ENCODE data around the gene MILR1.
A peak's percentile ranks its signal among the peaks of the same experiment; 100 is the strongest.

The MILR1 gene

GRCh38 chr17:64506201-64506575 is 57.3 kb downstream of the MILR1 start, which contains the start of gene DDX5 (continued):
- TF ChIP-seq ZBTB44 (tag by site-specific recombination; IDR thresholded peaks at IDR 0.05) = no peak
- no peak for TF ChIP-seq ZSCAN23 (tag by site-specific recombination; IDR thresholded peaks at IDR 0.05)
- no peak for TF ChIP-seq ZNF501 (tag by site-specific recombination; IDR thresholded peaks at IDR 0.05)
- peak; percentile 33; the same call in 1 of the 2 replicates for TF ChIP-seq KLF16 (tag by site-specific recombination; IDR thresholded peaks at IDR 0.05)
- peak; percentile 53; the same call in 1 of the 2 replicates for TF ChIP-seq EGR2 (tag by site-specific recombination; IDR thresholded peaks at IDR 0.05; ENCODE audit: low read depth)
- no peak; the same call in 1 of the 2 replicates for TF ChIP-seq KLF7 (tag by site-specific recombination; IDR thresholded peaks at IDR 0.05; ENCODE audit: borderline replicate concordance)
- TF ChIP-seq OVOL3 (tag by site-specific recombination; IDR thresholded peaks at IDR 0.05) = no peak

- ChIA-PET CTCF (interaction anchor here (0.6 to 1.9 kb wide), 4 partner anchors 86 to 928 kb away, joined by 3 to 10 read pairs (median 4); no protein-coding TSS in a partner anchor), POLR2A (interaction anchor here (0.6 to 4.2 kb wide), 26 partner anchors 9 to 668 kb away, joined by 3 to 146 read pairs (median 5); partner anchors contain the start of genes POLG2 and SMURF2)
- Histone ChIP-seq H3K4me3 (ENCODE audit: low read depth, low read length) (peak within 1 kb of the TSS; percentile 100), H3K9me3 (ENCODE audit: control insufficient read depth, insufficient read depth, low read depth, low read length) (no peaks in the 10 kb centered on the region), H3K36me3 (ENCODE audit: control insufficient read depth in 2 of 2, insufficient read depth in 1 of 2, low read length in 2 of 2) (peaks cover 39 to 66% of the 10 kb centered on the region in 2 experiments), H3K4me1 (ENCODE audit: control insufficient read depth, insufficient read depth, low read length) (0 out of 2 replicates have a peak, but pooled peaks cover 4% of the 10 kb centered on the region), H3K27ac (ENCODE audit: extremely low read depth, low read depth, low read length) (peak within 1 kb of the TSS; percentile 97)
- TF ChIP-seq ZBTB26 (tag by site-specific recombination; optimal IDR thresholded peaks at IDR 0.05) = peak; percentile 82
- no peak for TF ChIP-seq ZNF76 (tag by site-specific recombination; IDR thresholded peaks at IDR 0.05; ENCODE audit: borderline replicate concordance, low read depth)
- TF ChIP-seq ZEB2 (tag by site-specific recombination; IDR thresholded peaks at IDR 0.05) = peak; percentile 99
- no peak for TF ChIP-seq ZNF560 (tag by site-specific recombination; IDR thresholded peaks at IDR 0.05; ENCODE audit: borderline replicate concordance)
- no peak; the same call in 1 of the 2 replicates for TF ChIP-seq ELK4 (IDR thresholded peaks at IDR 0.05; ENCODE audit: borderline replicate concordance, low read depth, low read length)
- no peak for TF ChIP-seq AEBP2 (tag by site-specific recombination; IDR thresholded peaks at IDR 0.05; ENCODE audit: borderline replicate concordance)
- no peak for TF ChIP-seq MZF1 (tag by site-specific recombination; IDR thresholded peaks at IDR 0.05; ENCODE audit: borderline replicate concordance)
- peak; percentile 84 for TF ChIP-seq GLIS2 (tag by site-specific recombination; IDR thresholded peaks at IDR 0.05)
- TF ChIP-seq ZNF777 (tag by site-specific recombination; IDR thresholded peaks at IDR 0.05; ENCODE audit: borderline replicate concordance) = peak; percentile 27; the same call in 1 of the 2 replicates
- no peak for TF ChIP-seq ZNF354C (tag by site-specific recombination; IDR thresholded peaks at IDR 0.05; ENCODE audit: borderline replicate concordance, low read depth)
- TF ChIP-seq TRIM28 (IDR thresholded peaks at IDR 0.05; ENCODE audit: borderline replicate concordance, low read length) = no peak
- TF ChIP-seq TCF7L2 (IDR thresholded peaks at IDR 0.05; ENCODE audit: borderline replicate concordance, low read depth, low read length) = no peak
- TF ChIP-seq ZNF701 (tag by site-specific recombination; IDR thresholded peaks at IDR 0.05) = no peak
- 0 out of 2 replicates have a peak, but pooled peaks have one; percentile 42 for TF ChIP-seq ZNF423 (tag by site-specific recombination; IDR thresholded peaks at IDR 0.05)
- peak; percentile 70 for TF ChIP-seq ZNF24 (tag by site-specific recombination; IDR thresholded peaks at IDR 0.05)
- no peak for TF ChIP-seq ZNF658 (tag by site-specific recombination; IDR thresholded peaks at IDR 0.05)
- TF ChIP-seq BCL11A (tag by site-specific recombination; IDR thresholded peaks at IDR 0.05; ENCODE audit: low read depth) = no peak
- no peak for TF ChIP-seq SETDB1 (IDR thresholded peaks at IDR 0.05; ENCODE audit: insufficient read length, low read length)
- no peak for TF ChIP-seq ZNF488 (tag by site-specific recombination; IDR thresholded peaks at IDR 0.05)
- TF ChIP-seq ZNF138 (tag by site-specific recombination; IDR thresholded peaks at IDR 0.05; ENCODE audit: borderline replicate concordance) = no peak
- peak; percentile 56; the same call in 1 of the 2 replicates for TF ChIP-seq ZNF366 (tag by site-specific recombination; conservative IDR thresholded peaks at IDR 0.05)
- 0 out of 2 replicates have a peak, but pooled peaks have one; percentile 30 for TF ChIP-seq ZSCAN16 (tag by site-specific recombination; IDR thresholded peaks at IDR 0.05)
- peak; percentile 68 for TF ChIP-seq ZNF394 (tag by site-specific recombination; IDR thresholded peaks at IDR 0.05; ENCODE audit: borderline replicate concordance)
Measured at GRCh38 chr17:64506576-64507412, 57.9 kb downstream of the MILR1 start, which contains the start of gene CEP95. TSS of gene CEP95 (plus strand) at chr17:64506977. CDS start at chr17:64507098, 121 bp downstream.
